GM12878 (cell line): Measurements from ENCODE around the gene FBXO8. TPM values are rescaled to one million over a fixed set of nuclear protein-coding genes. Genes with fewer than 3 reads are reported as not detected.

Experiments used
- ATAC-seq: fragments of 200-7000 bp; cut with Tn5 transposase; 3 replicates; pipeline ENCODE4 v1.9.1; 2020; ENCODE audit warnings: mild to moderate bottlenecking, moderate library complexity
- BruUV-seq: library from RNA; stranded (reverse); fragments of 400-500 nt; replicated peaks from 2 replicates; lab custom pipeline; 2021; lab: Mats Ljungman, UMichigan
- CTCF ChIA-PET: fragments of 300-600 bp; sonication (Branson Sonifier 250); formaldehyde crosslinking; extraction: SDS; loops from one replicate; lab custom pipeline; 2021; ENCODE audit warnings: inconsistent platforms; lab: Yijun Ruan, JAX
- POLR2A ChIA-PET: fragments of 350-600 bp; formaldehyde crosslinking; extraction: SDS; loops from one replicate; lab custom pipeline; 2021; ENCODE audit warnings: inconsistent platforms; lab: Charles Lee
- RAD21 ChIA-PET: fragments of 300-600 bp; sonication (Branson Sonifier 250); formaldehyde crosslinking; loops from one replicate; lab custom pipeline; 2023; ENCODE audit warnings: antibody characterized with exemption; ENCODE audit not compliant: unreplicated experiment; lab: Charles Lee
- SMC1A ChIA-PET: fragments of 300-600 bp; sonication (Branson Sonifier 250); formaldehyde crosslinking; loops from one replicate; lab custom pipeline; 2023; ENCODE audit not compliant: unreplicated experiment, uncharacterized antibody; lab: Charles Lee
- DNase-seq: peaks from one replicate; pipeline ENCODE4 v3.0.0-alpha.2; 2011; ENCODE audit warnings: low read depth, low spot score
- FAIRE-seq: peaks from 3 replicates; lab custom pipeline; 2011; peaks lifted over from hg19 to GRCh38; lab: Jason Lieb, UNC
- H2AFZ ChIP-seq: 2 replicates; pipeline ENCODE4 v1.6.0; 2011; ENCODE audit warnings: low read depth, low read length, control low read depth; ENCODE audit not compliant: control insufficient read depth
- H3K27ac ChIP-seq: 2 replicates; pipeline ENCODE4 v1.5.1; 2011; ENCODE audit warnings: control low read depth; ENCODE audit not compliant: control insufficient read depth, insufficient read depth
- H3K27me3 ChIP-seq, 2 experiments: replicated peaks in 1 of 2; 2 replicates each; pipeline versions ENCODE4 v1.6.0 to v1.6.1; 2011; ENCODE audit warnings: low read length in 1 of 2; ENCODE audit not compliant: control insufficient read depth in 2 of 2, insufficient read depth in 2 of 2
- H3K36me3 ChIP-seq, 2 experiments: 2 replicates each; pipeline ENCODE4 v1.5.1; 2011; ENCODE audit warnings: low read length in 1 of 2; ENCODE audit not compliant: control insufficient read depth in 2 of 2, insufficient read depth in 2 of 2
- H3K4me1 ChIP-seq: 2 replicates; pipeline ENCODE4 v1.6.1; 2011; ENCODE audit warnings: mild to moderate bottlenecking, low read length, moderate library complexity, mixed read lengths; ENCODE audit not compliant: control insufficient read depth, insufficient read depth
- H3K4me2 ChIP-seq: 2 replicates; pipeline ENCODE4 v1.6.0; 2011; ENCODE audit warnings: control low read depth; ENCODE audit not compliant: control insufficient read depth, insufficient read depth
- H3K4me3 ChIP-seq: fragments of 200-600 bp; sonication (generic); 2 replicates; pipeline ENCODE4 v1.5.1; 2016
- H3K79me2 ChIP-seq: 2 replicates; pipeline ENCODE4 v1.6.0; 2011; ENCODE audit warnings: low read length; ENCODE audit not compliant: control insufficient read depth, insufficient read depth
- H3K9ac ChIP-seq: 2 replicates; pipeline ENCODE4 v1.8.0; 2011; ENCODE audit warnings: low read length, control low read depth, mixed read lengths; ENCODE audit not compliant: control insufficient read depth, insufficient read depth
- H3K9me3 ChIP-seq: replicated peaks from 3 replicates; pipeline ENCODE4 v1.5.1; 2011; ENCODE audit warnings: mild to moderate bottlenecking, low read length; ENCODE audit not compliant: control insufficient read depth, insufficient read depth
- H4K20me1 ChIP-seq: 2 replicates; pipeline ENCODE4 v1.6.0; 2011; ENCODE audit not compliant: control insufficient read depth, insufficient read depth
- BHLHE40 ChIP-seq, 2 experiments: fragments of 450-650 bp in 1 of 2; IDR thresholded peaks; 2 replicates each; pipeline ENCODE4 v1.6.1; 2011 to 2017; ENCODE audit warnings: low read depth in 2 of 2, borderline replicate concordance in 1 of 2, improper control_type of control experiment in 1 of 2, low read length in 1 of 2, mild to moderate bottlenecking in 1 of 2
- CHD2 ChIP-seq: IDR thresholded peaks from 2 replicates; pipeline ENCODE4 v1.6.1; 2011; ENCODE audit warnings: low read depth, low read length, improper control_type of control experiment, borderline replicate concordance
- CREB1 ChIP-seq: IDR thresholded peaks from 2 replicates; pipeline ENCODE4 v1.6.1; 2012; ENCODE audit warnings: low read depth, mild to moderate bottlenecking, inconsistent platforms
- CUX1 ChIP-seq: IDR thresholded peaks from 2 replicates; pipeline ENCODE4 v1.6.1; 2012; ENCODE audit warnings: improper control_type of control experiment, low read depth, low read length; ENCODE audit not compliant: insufficient replicate concordance
- E2F4 ChIP-seq: IDR thresholded peaks from 2 replicates; pipeline ENCODE4 v1.6.1; 2012; ENCODE audit warnings: low read depth, low read length, improper control_type of control experiment
- FOXK2 ChIP-seq: fragments of 450-650 bp; IDR thresholded peaks from 2 replicates; pipeline ENCODE4 v1.6.1; 2017; ENCODE audit warnings: mild to moderate bottlenecking, moderate library complexity
- HSF1 ChIP-seq: fragments of 150-350 bp; IDR thresholded peaks from 2 replicates; pipeline ENCODE4 v1.6.1; 2014; ENCODE audit warnings: mild to moderate bottlenecking, low read depth, low read length
- IKZF1 ChIP-seq: fragments of 450-650 bp; conservative IDR thresholded peaks from 2 replicates; pipeline ENCODE4 v1.6.1; 2017; ENCODE audit warnings: antibody characterized with exemption, mild to moderate bottlenecking
- JUND ChIP-seq: IDR thresholded peaks from 2 replicates; pipeline ENCODE4 v1.6.1; 2012; ENCODE audit warnings: low read depth, mild to moderate bottlenecking, low read length, improper control_type of control experiment, moderate library complexity
- MTA2 ChIP-seq: fragments of 450-650 bp; IDR thresholded peaks from 2 replicates; pipeline ENCODE4 v1.6.1; 2016; ENCODE audit warnings: low read depth, mild to moderate bottlenecking, moderate library complexity
- MXI1 ChIP-seq: fragments of 150-350 bp; IDR thresholded peaks from 2 replicates; pipeline ENCODE4 v1.6.1; 2011; ENCODE audit warnings: low read depth, mild to moderate bottlenecking, inconsistent platforms, low read length, improper control_type of control experiment
- NR2F1 ChIP-seq: fragments of 450-650 bp; conservative IDR thresholded peaks from 2 replicates; pipeline ENCODE4 v1.6.1; 2017; ENCODE audit warnings: mild to moderate bottlenecking
- POLR2A ChIP-seq: IDR thresholded peaks from 2 replicates; pipeline ENCODE4 v1.6.1; 2011; ENCODE audit warnings: low read depth, mild to moderate bottlenecking, low read length
- POLR2AphosphoS2 ChIP-seq: IDR thresholded peaks from 2 replicates; pipeline ENCODE4 v1.6.1; 2011; ENCODE audit warnings: low read depth, mild to moderate bottlenecking, low read length, improper control_type of control experiment, moderate library complexity
- RELA ChIP-seq: fragments of 450-650 bp; IDR thresholded peaks from 2 replicates; pipeline ENCODE4 v1.8.0; 2014; ENCODE audit warnings: borderline replicate concordance; ENCODE audit not compliant: partially characterized antibody
- RUNX3 ChIP-seq: IDR thresholded peaks from 2 replicates; pipeline ENCODE4 v1.6.1; 2012; ENCODE audit warnings: low read length, inconsistent platforms
- SRF ChIP-seq, 2 experiments: IDR thresholded peaks; 2 replicates each; pipeline ENCODE4 v1.6.1; 2011; ENCODE audit warnings: low read depth in 2 of 2, low read length in 2 of 2, mild to moderate bottlenecking in 1 of 2, moderate library complexity in 1 of 2
- SUPT20H ChIP-seq: IDR thresholded peaks from 2 replicates; pipeline ENCODE4 v1.6.1; 2011; ENCODE audit warnings: low read depth, mild to moderate bottlenecking, low read length, moderate library complexity, borderline replicate concordance; ENCODE audit not compliant: control insufficient read depth
- in situ Hi-C: fragments of 300-500 bp; cut with MboI; formaldehyde crosslinking; loops from 9 replicates; pipeline ENCODE4 v1.14.3; 2018; ENCODE audit warnings: mixed read lengths
- intact Hi-C: fragments of 100-400 bp; cut with micrococcal nuclease; formaldehyde crosslinking; loops from one replicate; pipeline ENCODE4 v1.14.2; 2022; ENCODE audit not compliant: unreplicated experiment
- polyA plus RNA-seq, 11 experiments: library from polyadenylated mRNA; depleted of rRNA in 4 of 11; unstranded in 6 of 11; stranded (reverse) in 5 of 11; fragments of >200 nt; fragmentation: Nextera tagmentation in 4 of 11; fragmentation: Illumina TruSeq in 1 of 11; extraction: Ambion mirVana in 4 of 11; extraction: Trizol in 1 of 11; gene quantifications; 1 replicate in 1 of 11; 2 replicates in 10 of 11; pipeline versions ENCODE4 v1.2.1 to v1.2.3, GENCODE V29; 2011 to 2016; ENCODE audit warnings: inconsistent platforms in 2 of 11, missing spikeins in 2 of 11, low read depth in 1 of 11
- total RNA-seq, 4 experiments: library from RNA; depleted of rRNA in 3 of 4; stranded (reverse); fragments of >200 nt in 3 of 4; fragmentation: Illumina TruSeq in 1 of 4; extraction: Trizol in 1 of 4; gene quantifications; 2 replicates each; pipeline versions ENCODE4 v1.2.1 to v1.2.3, GENCODE V29; 2013 to 2021

Gene FBXO8
- total and polyA plus RNA-seq, 10 of the 15 experiments (the other 5 are each of a cell fraction or from before 2014, with no cell fraction given) = 11.3 to 38.1 (median 16.8) TPM

DNA sequence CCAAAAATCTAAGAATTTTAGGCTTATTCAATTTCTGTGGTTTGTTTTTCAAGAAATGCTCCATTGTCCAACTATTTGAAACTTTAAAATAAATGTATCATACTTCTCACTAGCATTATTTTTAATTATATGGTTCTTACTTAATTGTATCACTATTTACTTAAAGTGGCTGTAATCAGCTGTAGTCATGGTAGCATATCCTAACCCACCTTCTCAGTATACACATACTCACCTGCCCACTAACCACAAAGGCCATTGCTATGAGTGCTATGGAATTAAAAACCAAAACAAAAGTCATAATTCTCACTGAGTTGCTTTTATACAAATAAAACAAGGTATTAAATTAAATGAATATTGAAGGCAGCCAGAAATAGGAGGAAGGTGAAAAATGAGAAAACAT lies 5.0 kb downstream of the FBXO8 start:
- H3K79me2 ChIP-seq = peaks cover 42% of the 10 kb centered on the region
- H3K36me3 ChIP-seq = no peaks in the 10 kb centered on the region
- no peak overlapping the region for H3K27ac ChIP-seq
- RAD21 ChIA-PET = interaction anchor here (1.2 to 1.3 kb wide), 2 partner anchors 12 to 18 kb away, joined by 3 read pairs; no protein-coding TSS in a partner anchor
- CTCF ChIA-PET = interaction anchor here (1.1 to 2.0 kb wide), 3 partner anchors 11 to 56 kb away, joined by 3 to 7 read pairs (median 4); no protein-coding TSS in a partner anchor
- H3K27me3 ChIP-seq = no peaks in the 10 kb centered on the region
- H3K9me3 ChIP-seq = peaks cover 4% of the 10 kb centered on the region; the same call in 2 of the 3 replicates
- H3K4me1 ChIP-seq = no peaks in the 10 kb centered on the region
- intact Hi-C loops (no loop called here), in situ Hi-C loops (no loop called here)
- no peak overlapping the region for H2AFZ ChIP-seq
- no peaks in the 10 kb centered on the region for H4K20me1 ChIP-seq
- no TSS peak for BruUV-seq
- POLR2A ChIA-PET = interaction anchor here (0.8 to 1.7 kb wide), 2 partner anchors 11 to 35 kb away, joined by 3 to 8 read pairs; no protein-coding TSS in a partner anchor
- ATAC-seq (peak; percentile 42), FAIRE-seq (no peak), DNase-seq (no peak)
- H3K4me3 ChIP-seq = no peak overlapping the region
- H3K4me2 ChIP-seq = no peak overlapping the region
- SMC1A ChIA-PET = interaction anchor here (1.0 to 5.1 kb wide), 3 partner anchors 9 to 15 kb away, joined by 4 to 45 read pairs (median 8); no protein-coding TSS in a partner anchor
- H3K9ac ChIP-seq = no peak overlapping the region
- TF ChIP-seq CHD2 (no peak), POLR2A (no peak), FOXK2 (no peak), RUNX3 (peak; percentile 20; the same call in 1 of the 2 replicates), MXI1 (no peak), MTA2 (peak; percentile 56; the same call in 1 of the 2 replicates), NR2F1 (no peak), SUPT20H (no peak), HSF1 (no peak), IKZF1 (no peak), JUND (no peak), RELA (no peak), BHLHE40 (IDR thresholded peaks at IDR 0.05; ENCODE audit: borderline replicate concordance in 1 of 2, low read depth in 2 of 2, low read length in 1 of 2) (peak; percentile 24 to 28; a peak in 1 of 4 replicates), POLR2AphosphoS2 (no peak), E2F4 (no peak), CUX1 (no peak), CREB1 (no peak), SRF (IDR thresholded peaks at IDR 0.05; ENCODE audit: low read depth in 2 of 2, low read length in 2 of 2) (no peak)
